HT1080 (cell line): Measurements from ENCODE around the gene BORCS6. TPM values are rescaled to one million over a fixed set of nuclear protein-coding genes. Genes with fewer than 3 reads are reported as not detected.
A peak's percentile ranks its signal among the peaks of the same experiment; 100 is the strongest.

Source experiments
- DNase-seq: peaks from one replicate; pipeline ENCODE4 v3.0.0-alpha.2; 2015; ENCODE audit warnings: low read depth
- total RNA-seq: library from RNA; depleted of rRNA; stranded (reverse); fragments of >200 nt; shearing (Covaris generic); gene quantifications from 2 replicates; pipeline ENCODE4 v1.2.3, GENCODE V29; 2014; rRNA removed

BORCS6 gene
- total RNA-seq, 1 experiment from 2014 or later: 9.9 TPM

- DNase-seq: no peak
Observed at GRCh38 chr17:8143581-8144400, 46.2 kb downstream of the BORCS6 start.

- DNase-seq: no peak
Observed at GRCh38 chr17:8142887-8143580, 46.9 kb downstream of the BORCS6 start.

GRCh38 chr17:8142158-8142886 is 47.7 kb downstream of the BORCS6 start:
- DNase-seq: no peak

- DNase-seq: no peak
Observed at GRCh38 chr17:8141741-8142140, 48.2 kb downstream of the BORCS6 start.

- no peak for DNase-seq
Observed at GRCh38 chr17:8141045-8141444, 48.9 kb downstream of the BORCS6 start.

- no peak for DNase-seq
Observed at GRCh38 chr17:8140065-8141029, 49.6 kb downstream of the BORCS6 start.

GRCh38 chr17:8138672-8139371 is 51.2 kb downstream of the BORCS6 start:
- peak; percentile 98 for DNase-seq

- DNase-seq: no peak
Observed at GRCh38 chr17:8138374-8138671, 51.7 kb downstream of the BORCS6 start.

Other genes starting within 250 kb of the BORCS6 start
- not detected in 2 replicates for gene GUCY2D, start 187.6 kb downstream of the BORCS6 start, total RNA-seq
- gene ALOX15B, start 151.1 kb downstream of the BORCS6 start, total RNA-seq: not detected in 2 replicates
- 0.51 TPM in 1 of 2 replicates, not detected in the other for gene ALOX12B, start 102.5 kb downstream of the BORCS6 start, total RNA-seq
- 0.60 and 1.0 TPM in 2 replicates for gene ALOXE3, start 71.7 kb downstream of the BORCS6 start, total RNA-seq
- gene HES7, start 66.1 kb downstream of the BORCS6 start, total RNA-seq: 0.43 and 1.8 TPM in 2 replicates
- 3.2 and 5.2 TPM in 2 replicates for gene PER1, start 37.8 kb downstream of the BORCS6 start, total RNA-seq
- gene VAMP2, start 27.2 kb downstream of the BORCS6 start, total RNA-seq: 2.7 and 4.6 TPM in 2 replicates
- 12.3 and 14.5 TPM in 2 replicates for gene TMEM107, start 13.8 kb downstream of the BORCS6 start, total RNA-seq
- gene AURKB, start 20.4 kb upstream of the BORCS6 start, total RNA-seq: 147 and 161 TPM in 2 replicates
- 5.2 and 6.9 TPM in 2 replicates for gene CTC1, start 57.9 kb upstream of the BORCS6 start, total RNA-seq
- gene PFAS, start 59.1 kb upstream of the BORCS6 start, total RNA-seq: 55.3 and 55.4 TPM in 2 replicates
- 13.0 and 15.9 TPM in 2 replicates for gene RANGRF, start 98.5 kb upstream of the BORCS6 start, total RNA-seq
- gene SLC25A35, start 105.2 kb upstream of the BORCS6 start, total RNA-seq: 0.48 and 5.1 TPM in 2 replicates
- 0.10 and 0.27 TPM in 2 replicates for gene ARHGEF15, start 120.1 kb upstream of the BORCS6 start, total RNA-seq
- gene ODF4, start 149.7 kb upstream of the BORCS6 start, total RNA-seq: not detected in 2 replicates
- gene RPL26, start 193.0 kb upstream of the BORCS6 start, total RNA-seq: 2,438 and 3,072 TPM in 2 replicates
- not detected in 2 replicates for gene RNF222, start 207.6 kb upstream of the BORCS6 start, total RNA-seq
- gene NDEL1, start 245.7 kb upstream of the BORCS6 start, total RNA-seq: 21.9 and 35.4 TPM in 2 replicates